ENCODE results near the gene GPR107.
A peak's percentile ranks its signal among the peaks of the same experiment; 100 is the strongest.

The GPR107 gene

GRCh38 chr9:130028493-130029222, 25.0 kb upstream of the GPR107 start:
- no peak for DNase-seq

GRCh38 chr9:130029223-130029973, 24.3 kb upstream of the GPR107 start:
- no peak for DNase-seq

- peak; percentile 12 for DNase-seq
These were observed 23.0 kb upstream of the GPR107 start for GRCh38 chr9:130030651-130031127.

GRCh38 chr9:130034570-130034969, 19.1 kb upstream of the GPR107 start:
- DNase-seq, result peak; percentile 76

- peak; percentile 16 for DNase-seq
These were observed 17.6 kb upstream of the GPR107 start for GRCh38 chr9:130036099-130036498.

GRCh38 chr9:130039528-130040147, 14.1 kb upstream of the GPR107 start:
- no peak for DNase-seq

- DNase-seq, result no peak
These were observed 12.6 kb upstream of the GPR107 start for GRCh38 chr9:130040984-130041647.

- peak; percentile 24 for DNase-seq
These were observed 11.9 kb upstream of the GPR107 start for GRCh38 chr9:130041648-130042405.

- DNase-seq, result no peak
These were observed 11.3 kb upstream of the GPR107 start for GRCh38 chr9:130042406-130042884.

- DNase-seq, result peak; percentile 74
These were observed 10.6 kb upstream of the GPR107 start, which contains the start of gene FNBP1 for GRCh38 chr9:130042885-130043653. Gene FNBP1, minus strand, starts transcription at chr9:130043189. Its CDS starts 214 bp downstream, at chr9:130042975.

GRCh38 chr9:130043654-130044623, 9.8 kb upstream of the GPR107 start:
- DNase-seq, result peak; percentile 43

- no peak for DNase-seq
These were observed 7.8 kb upstream of the GPR107 start for GRCh38 chr9:130045725-130046450.

GRCh38 chr9:130049431-130050210, 4.1 kb upstream of the GPR107 start:
- no peak for DNase-seq

- no peak for DNase-seq
These were observed 3.2 kb upstream of the GPR107 start for GRCh38 chr9:130050462-130050861.

GRCh38 chr9:130051855-130052254, 1.9 kb upstream of the GPR107 start:
- no peak for DNase-seq

- no peak for DNase-seq
These were observed 600 bp upstream of the GPR107 start for GRCh38 chr9:130053109-130053503.

GRCh38 chr9:130054325-130054786, 650 bp downstream of the GPR107 start:
- no peak for DNase-seq

GRCh38 chr9:130054820-130055219, 1.1 kb downstream of the GPR107 start:
- no peak for DNase-seq
